HCT116 (cell line): ENCODE data around the gene TNPO1. TPM values are rescaled to one million over a fixed set of nuclear protein-coding genes. Genes with fewer than 3 reads are reported as not detected.

ENCODE experiments used
- ATAC-seq: fragments of 200-7000 bp; cut with Tn5 transposase; 2 replicates; pipeline ENCODE4 v1.9.1; 2020; ENCODE audit warnings: mild to moderate bottlenecking, moderate library complexity
- BruUV-seq: library from RNA; stranded (reverse); fragments of 400-500 nt; replicated peaks from 2 replicates; lab custom pipeline; 2021; lab: Mats Ljungman, UMichigan
- CTCF ChIA-PET: fragments of 300-600 bp; sonication (Branson Sonifier 250); formaldehyde crosslinking; loops from one replicate; lab custom pipeline; 2021; ENCODE audit warnings: antibody characterized with exemption; lab: Charles Lee
- POLR2A ChIA-PET: fragments of 300-600, 350-600 bp; sonication (Branson Sonifier 250); formaldehyde crosslinking; loops from one replicate; lab custom pipeline; 2021; ENCODE audit warnings: antibody characterized with exemption; lab: Charles Lee
- RAD21 ChIA-PET, 2 experiments: fragments of 300-600 bp; sonication (Branson Sonifier 250); formaldehyde crosslinking; loops; one replicate each; lab custom pipeline; 2023; ENCODE audit warnings: low total read pairs in 2 of 2; ENCODE audit not compliant: uncharacterized antibody in 2 of 2, unreplicated experiment in 2 of 2, low non-redundant PET in 1 of 2; lab: Charles Lee
- DNase-seq: peaks from one replicate; pipeline ENCODE4 v3.0.0-alpha.2; 2010; ENCODE audit warnings: low read depth, low spot score
- H2AFZ ChIP-seq: fragments of 200-600 bp; shearing (Covaris generic), sonication (generic); 2 replicates; pipeline ENCODE4 v1.6.1; 2017; ENCODE audit warnings: low read depth, mixed run types, mixed read lengths, antibody characterized with exemption, low read length; ENCODE audit not compliant: poor library complexity, severe bottlenecking
- H3K27ac ChIP-seq: 2 replicates; pipeline ENCODE4 v1.5.1; 2012; ENCODE audit warnings: low read depth, low read length
- H3K27me3 ChIP-seq: fragments of 200-600 bp; sonication (generic); 2 replicates; pipeline ENCODE4 v1.6.1; 2016; ENCODE audit warnings: mixed run types, low read length, mixed read lengths; ENCODE audit not compliant: insufficient read depth
- H3K36me3 ChIP-seq, 2 experiments: fragments of 200-500 bp in 1 of 2; fragments of 200-600 bp in 1 of 2; sonication (Bioruptor generic) in 1 of 2; sonication (generic) in 1 of 2; 2 replicates each; pipeline versions ENCODE4 v1.5.1 to v1.6.1; 2014 to 2016; ENCODE audit warnings: low read length in 2 of 2, inconsistent platforms in 1 of 2, mixed read lengths in 1 of 2, mixed run types in 1 of 2; ENCODE audit not compliant: insufficient read depth in 2 of 2, control insufficient read depth in 1 of 2
- H3K4me1 ChIP-seq, 2 experiments: fragments of 200-600 bp in 1 of 2; sonication (generic) in 1 of 2; 2 replicates each; pipeline versions ENCODE4 v1.5.1 to v1.6.1; 2012 to 2017; ENCODE audit warnings: low read length in 2 of 2, inconsistent platforms in 1 of 2, mild to moderate bottlenecking in 1 of 2, mixed read lengths in 1 of 2, mixed run types in 1 of 2, moderate library complexity in 1 of 2; ENCODE audit not compliant: insufficient read depth in 2 of 2, control insufficient read depth in 1 of 2
- H3K4me2 ChIP-seq: fragments of 200-600 bp; sonication (generic); 2 replicates; pipeline ENCODE4 v1.6.1; 2017; ENCODE audit warnings: mixed run types, low read length, mixed read lengths
- H3K4me3 ChIP-seq, 2 experiments: fragments of 200-600 bp in 1 of 2; sonication (generic) in 1 of 2; replicated peaks in 1 of 2; 2 replicates each; pipeline ENCODE4 v1.5.1; 2011 to 2016; ENCODE audit warnings: low read length in 2 of 2, control low read depth in 1 of 2, low read depth in 1 of 2, mild to moderate bottlenecking in 1 of 2, mixed read lengths in 1 of 2, mixed run types in 1 of 2
- H3K79me2 ChIP-seq: fragments of 200-600 bp; sonication (generic); 2 replicates; pipeline ENCODE4 v1.6.1; 2017; ENCODE audit warnings: mild to moderate bottlenecking, mixed run types, low read length, moderate library complexity, mixed read lengths; ENCODE audit not compliant: insufficient read depth
- H3K9ac ChIP-seq: fragments of 200-600 bp; sonication (generic); 2 replicates; pipeline ENCODE4 v1.6.1; 2016; ENCODE audit warnings: low read length, mixed read lengths
- H3K9me2 ChIP-seq: fragments of 200-600 bp; sonication (generic), shearing (Covaris generic); 2 replicates; pipeline ENCODE4 v1.6.1; 2017; ENCODE audit warnings: mixed run types, mild to moderate bottlenecking, moderate library complexity; ENCODE audit not compliant: insufficient read depth
- H3K9me3 ChIP-seq, 2 experiments: fragments of 200-500 bp in 1 of 2; fragments of 200-600 bp in 1 of 2; sonication (Bioruptor generic) in 1 of 2; sonication (generic) in 1 of 2; 2 replicates each; pipeline ENCODE4 v1.6.1; 2014 to 2017; ENCODE audit warnings: low read length in 2 of 2, mixed read lengths in 2 of 2, inconsistent platforms in 1 of 2, low read depth in 1 of 2, mild to moderate bottlenecking in 1 of 2, mixed run types in 1 of 2, moderate library complexity in 1 of 2; ENCODE audit not compliant: control insufficient read depth in 1 of 2, insufficient read depth in 1 of 2
- H4K20me1 ChIP-seq: fragments of 200-600 bp; sonication (generic), shearing (Covaris generic); 2 replicates; pipeline ENCODE4 v1.6.1; 2017; ENCODE audit warnings: mixed run types, mild to moderate bottlenecking, moderate library complexity; ENCODE audit not compliant: insufficient read depth
- ATF3 ChIP-seq: IDR thresholded peaks from 2 replicates; pipeline ENCODE4 v1.6.1; 2012
- CEBPB ChIP-seq: IDR thresholded peaks from 2 replicates; pipeline ENCODE4 v1.6.1; 2012; ENCODE audit warnings: low read depth
- CTCF ChIP-seq, 3 experiments: fragments of 200-600 bp in 1 of 3; sonication (generic) in 1 of 3; IDR thresholded peaks in 2 of 3; conservative IDR thresholded peaks in 1 of 3; 2 replicates each; pipeline ENCODE4 v1.5.1; 2012 to 2017; ENCODE audit warnings: low read depth in 2 of 3, low read length in 2 of 3, antibody characterized with exemption in 1 of 3, borderline replicate concordance in 1 of 3, control low read depth in 1 of 3, mild to moderate bottlenecking in 1 of 3, mixed read lengths in 1 of 3, mixed run types in 1 of 3, moderate library complexity in 1 of 3; ENCODE audit not compliant: insufficient read depth in 1 of 3
- EGR1 ChIP-seq: IDR thresholded peaks from 2 replicates; pipeline ENCODE4 v1.6.1; 2012; ENCODE audit warnings: low read depth
- EZH2 ChIP-seq: fragments of 200-600 bp; sonication (generic); IDR thresholded peaks from 2 replicates; pipeline ENCODE4 v1.6.1; 2017; ENCODE audit warnings: antibody characterized with exemption, mixed run types
- EZH2phosphoT487 ChIP-seq: fragments of 200-600 bp; IDR thresholded peaks from 2 replicates; pipeline ENCODE4 v1.6.1; 2018; ENCODE audit warnings: antibody characterized with exemption, borderline replicate concordance
- FOSL1 ChIP-seq: IDR thresholded peaks from 2 replicates; pipeline ENCODE4 v1.6.1; 2012; ENCODE audit warnings: low read depth
- POLR2A ChIP-seq: IDR thresholded peaks from 2 replicates; pipeline ENCODE4 v1.7.0; 2011; ENCODE audit warnings: borderline replicate concordance; ENCODE audit not compliant: insufficient read depth, insufficient read length; ENCODE audit errors: extremely low read depth
- POLR2AphosphoS5 ChIP-seq: IDR thresholded peaks from 2 replicates; pipeline ENCODE4 v1.6.1; 2011; ENCODE audit warnings: mild to moderate bottlenecking, low read depth, low read length, moderate library complexity
- SIN3A ChIP-seq: IDR thresholded peaks from 2 replicates; pipeline ENCODE4 v1.6.1; 2012; ENCODE audit warnings: low read depth
- TCF7L2 ChIP-seq: IDR thresholded peaks from 2 replicates; pipeline ENCODE4 v1.7.0; 2011; ENCODE audit warnings: borderline replicate concordance, inconsistent platforms; ENCODE audit not compliant: insufficient read depth, insufficient read length; ENCODE audit errors: extremely low read depth
- ZFX ChIP-seq: fragments of 450-650 bp; IDR thresholded peaks from 2 replicates; pipeline ENCODE4 v1.6.1; 2017
- intact Hi-C: fragments of 100-400 bp; cut with micrococcal nuclease; formaldehyde crosslinking; loops from 2 replicates; pipeline ENCODE4 v1.10.0; 2022
- total RNA-seq: library from RNA; stranded (reverse); gene quantifications from one replicate; pipeline ENCODE4 v1.2.1, GENCODE V29; 2021; ENCODE audit not compliant: unreplicated experiment
- TF ChIP-seq, protein P1 (sequence below): IDR thresholded peaks from 2 replicates; pipeline ENCODE4 v1.6.1; 2012; ENCODE audit warnings: low read depth
- TF ChIP-seq, protein P2 (sequence below): IDR thresholded peaks from 2 replicates; pipeline ENCODE4 v1.6.1; 2012

Gene TNPO1
- total RNA-seq, 1 experiment from 2014 or later, result 104 TPM

DNA sequence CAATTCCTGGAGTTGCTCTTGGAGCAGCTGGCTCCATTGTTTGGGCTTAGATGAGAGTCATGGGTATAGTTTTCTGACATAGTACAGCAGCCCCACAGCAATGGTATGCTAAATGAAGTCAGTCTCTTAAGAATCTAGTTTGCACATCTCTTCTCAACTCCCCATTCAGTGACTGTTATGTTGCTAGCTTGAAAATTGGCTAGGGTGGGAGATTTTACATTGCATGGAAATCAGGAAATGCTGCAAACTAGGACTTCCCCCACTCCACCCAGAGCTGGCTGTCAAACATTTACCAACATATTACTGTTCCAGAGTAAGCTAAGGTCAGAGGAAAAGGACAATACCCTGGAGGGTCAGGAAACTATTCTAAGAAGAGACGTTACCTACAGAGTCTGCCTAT lies 121.7 kb downstream of the TNPO1 start:
- Histone ChIP-seq H3K4me1 (no peaks in the 10 kb centered on the region), H2AFZ (no peak overlapping the region), H3K4me3 (no peak overlapping the region), H3K9me3 (no peaks in the 10 kb centered on the region), H3K9ac (no peak overlapping the region), H3K36me3 (no peaks in the 10 kb centered on the region), H3K4me2 (no peak overlapping the region), H3K27ac (no peak overlapping the region), H3K27me3 (no peaks in the 10 kb centered on the region), H3K79me2 (no peaks in the 10 kb centered on the region), H3K9me2 (no peaks in the 10 kb centered on the region), H4K20me1 (no peaks in the 10 kb centered on the region)
- CTCF ChIA-PET, result no interaction called here
- ATAC-seq, result no peak
- intact Hi-C loops, result no loop called here
- DNase-seq, result no peak
- RAD21 ChIA-PET, result no interaction called here
- POLR2A ChIA-PET, result no interaction called here
- TF ChIP-seq EGR1, result no peak
- TF ChIP-seq POLR2AphosphoS5, result no peak
- no peak for TF ChIP-seq CEBPB
- no peak for TF ChIP-seq CTCF (IDR thresholded peaks at IDR 0.05 in 2 of 3, conservative IDR thresholded peaks at IDR 0.05 in 1 of 3; ENCODE audit: borderline replicate concordance in 1 of 3, insufficient read depth in 1 of 3, low read depth in 2 of 3, low read length in 2 of 3)
- TF ChIP-seq POLR2A, result no peak
- no TSS peak for BruUV-seq

DNA sequence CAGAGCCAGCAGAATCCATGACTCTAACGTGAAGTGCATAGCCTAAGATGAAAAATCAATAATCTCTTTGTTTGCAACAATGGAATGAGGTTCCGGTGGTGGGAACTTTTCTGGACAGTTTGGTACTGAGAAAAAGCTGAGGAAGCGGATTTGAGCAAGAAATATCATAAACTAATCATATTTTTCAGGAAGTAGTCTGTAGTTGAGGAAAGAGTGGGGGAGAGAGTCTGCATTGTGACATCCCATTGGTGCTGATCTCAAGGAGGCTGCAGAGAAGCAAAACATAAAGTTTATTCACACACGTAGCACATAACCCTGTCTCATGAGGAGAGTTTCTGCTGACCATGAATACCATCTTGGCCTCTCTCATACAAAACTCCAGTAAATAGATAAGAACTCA lies 123.6 kb downstream of the TNPO1 start:
- DNase-seq, result no peak
- Histone ChIP-seq H3K27me3 (no peaks in the 10 kb centered on the region), H3K4me2 (no peak overlapping the region)
- CTCF ChIA-PET, result no interaction called here
- BruUV-seq, result no TSS peak
- TF ChIP-seq ATF3, result no peak
- TF ChIP-seq, protein P1, sequence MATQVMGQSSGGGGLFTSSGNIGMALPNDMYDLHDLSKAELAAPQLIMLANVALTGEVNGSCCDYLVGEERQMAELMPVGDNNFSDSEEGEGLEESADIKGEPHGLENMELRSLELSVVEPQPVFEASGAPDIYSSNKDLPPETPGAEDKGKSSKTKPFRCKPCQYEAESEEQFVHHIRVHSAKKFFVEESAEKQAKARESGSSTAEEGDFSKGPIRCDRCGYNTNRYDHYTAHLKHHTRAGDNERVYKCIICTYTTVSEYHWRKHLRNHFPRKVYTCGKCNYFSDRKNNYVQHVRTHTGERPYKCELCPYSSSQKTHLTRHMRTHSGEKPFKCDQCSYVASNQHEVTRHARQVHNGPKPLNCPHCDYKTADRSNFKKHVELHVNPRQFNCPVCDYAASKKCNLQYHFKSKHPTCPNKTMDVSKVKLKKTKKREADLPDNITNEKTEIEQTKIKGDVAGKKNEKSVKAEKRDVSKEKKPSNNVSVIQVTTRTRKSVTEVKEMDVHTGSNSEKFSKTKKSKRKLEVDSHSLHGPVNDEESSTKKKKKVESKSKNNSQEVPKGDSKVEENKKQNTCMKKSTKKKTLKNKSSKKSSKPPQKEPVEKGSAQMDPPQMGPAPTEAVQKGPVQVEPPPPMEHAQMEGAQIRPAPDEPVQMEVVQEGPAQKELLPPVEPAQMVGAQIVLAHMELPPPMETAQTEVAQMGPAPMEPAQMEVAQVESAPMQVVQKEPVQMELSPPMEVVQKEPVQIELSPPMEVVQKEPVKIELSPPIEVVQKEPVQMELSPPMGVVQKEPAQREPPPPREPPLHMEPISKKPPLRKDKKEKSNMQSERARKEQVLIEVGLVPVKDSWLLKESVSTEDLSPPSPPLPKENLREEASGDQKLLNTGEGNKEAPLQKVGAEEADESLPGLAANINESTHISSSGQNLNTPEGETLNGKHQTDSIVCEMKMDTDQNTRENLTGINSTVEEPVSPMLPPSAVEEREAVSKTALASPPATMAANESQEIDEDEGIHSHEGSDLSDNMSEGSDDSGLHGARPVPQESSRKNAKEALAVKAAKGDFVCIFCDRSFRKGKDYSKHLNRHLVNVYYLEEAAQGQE, result no peak
- TF ChIP-seq FOSL1, result no peak
- TF ChIP-seq EZH2phosphoT487, result no peak
- TF ChIP-seq POLR2A, result no peak
- TF ChIP-seq EZH2, result no peak
- TF ChIP-seq TCF7L2, result no peak
- no peak for TF ChIP-seq POLR2AphosphoS5
- TF ChIP-seq, protein P2, sequence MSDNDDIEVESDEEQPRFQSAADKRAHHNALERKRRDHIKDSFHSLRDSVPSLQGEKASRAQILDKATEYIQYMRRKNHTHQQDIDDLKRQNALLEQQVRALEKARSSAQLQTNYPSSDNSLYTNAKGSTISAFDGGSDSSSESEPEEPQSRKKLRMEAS, result no peak
- TF ChIP-seq SIN3A, result no peak
- no peak for TF ChIP-seq ZFX
- TF ChIP-seq, all 23 proteins: peak for 0
- Histone ChIP-seq H4K20me1 (no peaks in the 10 kb centered on the region), H2AFZ (no peak overlapping the region), H3K4me1 (no peaks in the 10 kb centered on the region), H3K36me3 (no peaks in the 10 kb centered on the region), H3K9ac (no peak overlapping the region), H3K79me2 (no peaks in the 10 kb centered on the region), H3K9me2 (no peaks in the 10 kb centered on the region), H3K27ac (no peak overlapping the region), H3K9me3 (no peaks in the 10 kb centered on the region), H3K4me3 (no peak overlapping the region)
- no peak for ATAC-seq
- RAD21 ChIA-PET, result no interaction called here
- intact Hi-C loops, result no loop called here
- POLR2A ChIA-PET, result no interaction called here
